ENCODE measurements around the gene TACR1.
"Not testable (repeated sequence)": the region's sequence is repeated elsewhere in the genome, so short reads cannot be mapped to it uniquely, and the experiment has no call there.

The TACR1 gene

GRCh38 chr2:75174981-75175380, 24.3 kb downstream of the TACR1 start (continued):
- TF ChIP-seq ZNF2 (tag by site-specific recombination; IDR thresholded peaks at IDR 0.05) = no peak
- TF ChIP-seq ZNF10 (tag by site-specific recombination; IDR thresholded peaks at IDR 0.05) = no peak
- TF ChIP-seq ZNF792 (tag by site-specific recombination; IDR thresholded peaks at IDR 0.05) = no peak
- TF ChIP-seq ZBTB6 (tag by site-specific recombination; IDR thresholded peaks at IDR 0.05) = no peak

- H3K9me3 ChIP-seq (ENCODE audit: control insufficient read depth, insufficient read depth, low read depth, low read length) = no peaks in the 10 kb centered on the region
- no peak overlapping the region for H3K4me3 ChIP-seq (ENCODE audit: low read depth, low read length)
- POLR2A ChIA-PET = no interaction called here
- H3K4me1 ChIP-seq (ENCODE audit: control insufficient read depth, insufficient read depth, low read length) = no peaks in the 10 kb centered on the region
- no peak for TF ChIP-seq AEBP2 (tag by site-specific recombination; IDR thresholded peaks at IDR 0.05; ENCODE audit: borderline replicate concordance)
- no peak for TF ChIP-seq ZNF623 (tag by site-specific recombination; IDR thresholded peaks at IDR 0.05)
- no peak for TF ChIP-seq ZNF561 (tag by site-specific recombination; IDR thresholded peaks at IDR 0.05; ENCODE audit: borderline replicate concordance)
- CTCF ChIA-PET = no interaction called here
- H3K27ac ChIP-seq (ENCODE audit: extremely low read depth, low read depth, low read length) = no peak overlapping the region
- no peaks in the 10 kb centered on the region for H3K36me3 ChIP-seq (ENCODE audit: control insufficient read depth in 2 of 2, insufficient read depth in 1 of 2, low read length in 2 of 2)
These were observed 24.8 kb downstream of the TACR1 start for GRCh38 chr2:75174519-75174918.

- Histone ChIP-seq H3K36me3 (ENCODE audit: control insufficient read depth in 2 of 2, insufficient read depth in 1 of 2, low read length in 2 of 2) (no peaks in the 10 kb centered on the region), H3K9me3 (ENCODE audit: control insufficient read depth, insufficient read depth, low read depth, low read length) (no peaks in the 10 kb centered on the region), H3K27ac (ENCODE audit: extremely low read depth, low read depth, low read length) (no peak overlapping the region), H3K4me1 (ENCODE audit: control insufficient read depth, insufficient read depth, low read length) (no peaks in the 10 kb centered on the region), H3K4me3 (ENCODE audit: low read depth, low read length) (no peak overlapping the region)
- CTCF ChIA-PET = interaction anchor here (1.0 kb wide), 1 partner anchor 109 kb away, joined by 3 read pairs; no protein-coding TSS in a partner anchor
- POLR2A ChIA-PET = no interaction called here
- TF ChIP-seq ZNF133 (tag by site-specific recombination; IDR thresholded peaks at IDR 0.05) (no peak), GLI2 (tag by site-specific recombination; IDR thresholded peaks at IDR 0.05; ENCODE audit: borderline replicate concordance, low read depth) (no peak), ZNF169 (tag by site-specific recombination; IDR thresholded peaks at IDR 0.05) (no peak), ZNF350 (tag by site-specific recombination; IDR thresholded peaks at IDR 0.05) (no peak), ZNF658 (tag by site-specific recombination; IDR thresholded peaks at IDR 0.05) (no peak), ZBTB11 (tag by site-specific recombination; conservative IDR thresholded peaks at IDR 0.05; ENCODE audit: low read depth) (no peak), ZNF785 (tag by site-specific recombination; IDR thresholded peaks at IDR 0.05) (no peak)
These were observed 25.6 kb downstream of the TACR1 start for GRCh38 chr2:75173740-75174139.

- POLR2A ChIA-PET; H3K4me1 ChIP-seq (ENCODE audit: control insufficient read depth, insufficient read depth, low read length); H3K36me3 ChIP-seq (ENCODE audit: control insufficient read depth in 2 of 2, insufficient read depth in 1 of 2, low read length in 2 of 2); H3K27ac ChIP-seq (ENCODE audit: extremely low read depth, low read depth, low read length); H3K9me3 ChIP-seq (ENCODE audit: control insufficient read depth, insufficient read depth, low read depth, low read length); H3K4me3 ChIP-seq (ENCODE audit: low read depth, low read length): not testable (repeated sequence)
- CTCF ChIA-PET = interaction anchor here (0.6 kb wide), 1 partner anchor 13 kb away, joined by 3 read pairs; no protein-coding TSS in a partner anchor
These were observed 27.9 kb downstream of the TACR1 start for GRCh38 chr2:75171423-75171822.

All from HEK293 (cell line).